ENCODE measurements around the gene CCDC148. TPM values are rescaled to one million over a fixed set of nuclear protein-coding genes. Genes with fewer than 3 reads are reported as not detected.

Gene CCDC148
- total RNA-seq, 1 experiment from 2014 or later = 2.1 TPM

GRCh38 chr2:158182676-158183295 is 273.8 kb downstream of the CCDC148 start:
- no peak for TF ChIP-seq IRF2 (CRISPR knock-in tag; IDR thresholded peaks at IDR 0.05; ENCODE audit: borderline replicate concordance, low read depth)
- TF ChIP-seq TEAD1 (CRISPR knock-in tag; IDR thresholded peaks at IDR 0.05) = no peak
- TF ChIP-seq FOXP1 (CRISPR knock-in tag; IDR thresholded peaks at IDR 0.05; ENCODE audit: borderline replicate concordance) = no peak
- TF ChIP-seq, protein P1, sequence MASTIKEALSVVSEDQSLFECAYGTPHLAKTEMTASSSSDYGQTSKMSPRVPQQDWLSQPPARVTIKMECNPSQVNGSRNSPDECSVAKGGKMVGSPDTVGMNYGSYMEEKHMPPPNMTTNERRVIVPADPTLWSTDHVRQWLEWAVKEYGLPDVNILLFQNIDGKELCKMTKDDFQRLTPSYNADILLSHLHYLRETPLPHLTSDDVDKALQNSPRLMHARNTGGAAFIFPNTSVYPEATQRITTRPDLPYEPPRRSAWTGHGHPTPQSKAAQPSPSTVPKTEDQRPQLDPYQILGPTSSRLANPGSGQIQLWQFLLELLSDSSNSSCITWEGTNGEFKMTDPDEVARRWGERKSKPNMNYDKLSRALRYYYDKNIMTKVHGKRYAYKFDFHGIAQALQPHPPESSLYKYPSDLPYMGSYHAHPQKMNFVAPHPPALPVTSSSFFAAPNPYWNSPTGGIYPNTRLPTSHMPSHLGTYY (CRISPR knock-in tag; IDR thresholded peaks at IDR 0.05) = no peak
- no peak for TF ChIP-seq TEAD4 (CRISPR knock-in tag; IDR thresholded peaks at IDR 0.05)
- TF ChIP-seq TP53 (CRISPR knock-in tag; IDR thresholded peaks at IDR 0.05) = no peak
- no peak for TF ChIP-seq MXD4 (CRISPR knock-in tag; IDR thresholded peaks at IDR 0.05; ENCODE audit: borderline replicate concordance)
- Mint-ChIP-seq H3K27ac (no peak overlapping the region), H3K4me1 (peaks cover 27% of the 10 kb centered on the region), H3K9me3 (no peaks in the 10 kb centered on the region), H3K36me3 (no peaks in the 10 kb centered on the region), H3K27me3 (ENCODE audit: low read depth) (peaks cover 4% of the 10 kb centered on the region; the same call in 1 of the 2 replicates), H3K4me3 (no peak overlapping the region)
- DNase-seq (ENCODE audit: low spot score) = no peak
- POLR2A ChIA-PET = no interaction called here
- ATAC-seq = no peak
- CTCF ChIA-PET = interaction anchor here (0.9 kb wide), 1 partner anchor 562 kb away, joined by 3 read pairs; no protein-coding TSS in a partner anchor

- ChIA-PET CTCF (interaction anchor here (1.7 kb wide), 1 partner anchor 277 kb away, joined by 7 read pairs; no protein-coding TSS in a partner anchor), POLR2A (no interaction called here)
- H3K27me3 Mint-ChIP-seq (ENCODE audit: low read depth) = peaks cover 4% of the 10 kb centered on the region; the same call in 1 of the 2 replicates
- no peak overlapping the region for H3K27ac Mint-ChIP-seq
- H3K4me3 Mint-ChIP-seq = no peak overlapping the region
- H3K4me1 Mint-ChIP-seq = peaks cover 27% of the 10 kb centered on the region
- ATAC-seq (no peak), DNase-seq (ENCODE audit: low spot score) (no peak)
- no peaks in the 10 kb centered on the region for H3K36me3 Mint-ChIP-seq
- no peaks in the 10 kb centered on the region for H3K9me3 Mint-ChIP-seq
- TF ChIP-seq CREB1 (CRISPR knock-in tag; IDR thresholded peaks at IDR 0.05) = no peak
- no peak for TF ChIP-seq JAZF1 (CRISPR knock-in tag; IDR thresholded peaks at IDR 0.05)
- TF ChIP-seq, protein P2, sequence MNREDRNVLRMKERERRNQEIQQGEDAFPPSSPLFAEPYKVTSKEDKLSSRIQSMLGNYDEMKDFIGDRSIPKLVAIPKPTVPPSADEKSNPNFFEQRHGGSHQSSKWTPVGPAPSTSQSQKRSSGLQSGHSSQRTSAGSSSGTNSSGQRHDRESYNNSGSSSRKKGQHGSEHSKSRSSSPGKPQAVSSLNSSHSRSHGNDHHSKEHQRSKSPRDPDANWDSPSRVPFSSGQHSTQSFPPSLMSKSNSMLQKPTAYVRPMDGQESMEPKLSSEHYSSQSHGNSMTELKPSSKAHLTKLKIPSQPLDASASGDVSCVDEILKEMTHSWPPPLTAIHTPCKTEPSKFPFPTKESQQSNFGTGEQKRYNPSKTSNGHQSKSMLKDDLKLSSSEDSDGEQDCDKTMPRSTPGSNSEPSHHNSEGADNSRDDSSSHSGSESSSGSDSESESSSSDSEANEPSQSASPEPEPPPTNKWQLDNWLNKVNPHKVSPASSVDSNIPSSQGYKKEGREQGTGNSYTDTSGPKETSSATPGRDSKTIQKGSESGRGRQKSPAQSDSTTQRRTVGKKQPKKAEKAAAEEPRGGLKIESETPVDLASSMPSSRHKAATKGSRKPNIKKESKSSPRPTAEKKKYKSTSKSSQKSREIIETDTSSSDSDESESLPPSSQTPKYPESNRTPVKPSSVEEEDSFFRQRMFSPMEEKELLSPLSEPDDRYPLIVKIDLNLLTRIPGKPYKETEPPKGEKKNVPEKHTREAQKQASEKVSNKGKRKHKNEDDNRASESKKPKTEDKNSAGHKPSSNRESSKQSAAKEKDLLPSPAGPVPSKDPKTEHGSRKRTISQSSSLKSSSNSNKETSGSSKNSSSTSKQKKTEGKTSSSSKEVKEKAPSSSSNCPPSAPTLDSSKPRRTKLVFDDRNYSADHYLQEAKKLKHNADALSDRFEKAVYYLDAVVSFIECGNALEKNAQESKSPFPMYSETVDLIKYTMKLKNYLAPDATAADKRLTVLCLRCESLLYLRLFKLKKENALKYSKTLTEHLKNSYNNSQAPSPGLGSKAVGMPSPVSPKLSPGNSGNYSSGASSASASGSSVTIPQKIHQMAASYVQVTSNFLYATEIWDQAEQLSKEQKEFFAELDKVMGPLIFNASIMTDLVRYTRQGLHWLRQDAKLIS (CRISPR knock-in tag; IDR thresholded peaks at IDR 0.05; ENCODE audit: borderline replicate concordance) = no peak
- no peak for TF ChIP-seq CBFB (CRISPR knock-in tag; IDR thresholded peaks at IDR 0.05; ENCODE audit: low read depth)
- TF ChIP-seq, protein P3, sequence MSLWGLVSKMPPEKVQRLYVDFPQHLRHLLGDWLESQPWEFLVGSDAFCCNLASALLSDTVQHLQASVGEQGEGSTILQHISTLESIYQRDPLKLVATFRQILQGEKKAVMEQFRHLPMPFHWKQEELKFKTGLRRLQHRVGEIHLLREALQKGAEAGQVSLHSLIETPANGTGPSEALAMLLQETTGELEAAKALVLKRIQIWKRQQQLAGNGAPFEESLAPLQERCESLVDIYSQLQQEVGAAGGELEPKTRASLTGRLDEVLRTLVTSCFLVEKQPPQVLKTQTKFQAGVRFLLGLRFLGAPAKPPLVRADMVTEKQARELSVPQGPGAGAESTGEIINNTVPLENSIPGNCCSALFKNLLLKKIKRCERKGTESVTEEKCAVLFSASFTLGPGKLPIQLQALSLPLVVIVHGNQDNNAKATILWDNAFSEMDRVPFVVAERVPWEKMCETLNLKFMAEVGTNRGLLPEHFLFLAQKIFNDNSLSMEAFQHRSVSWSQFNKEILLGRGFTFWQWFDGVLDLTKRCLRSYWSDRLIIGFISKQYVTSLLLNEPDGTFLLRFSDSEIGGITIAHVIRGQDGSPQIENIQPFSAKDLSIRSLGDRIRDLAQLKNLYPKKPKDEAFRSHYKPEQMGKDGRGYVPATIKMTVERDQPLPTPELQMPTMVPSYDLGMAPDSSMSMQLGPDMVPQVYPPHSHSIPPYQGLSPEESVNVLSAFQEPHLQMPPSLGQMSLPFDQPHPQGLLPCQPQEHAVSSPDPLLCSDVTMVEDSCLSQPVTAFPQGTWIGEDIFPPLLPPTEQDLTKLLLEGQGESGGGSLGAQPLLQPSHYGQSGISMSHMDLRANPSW (CRISPR knock-in tag; conservative IDR thresholded peaks at IDR 0.05; ENCODE audit: low read depth) = no peak
- TF ChIP-seq, protein P4, sequence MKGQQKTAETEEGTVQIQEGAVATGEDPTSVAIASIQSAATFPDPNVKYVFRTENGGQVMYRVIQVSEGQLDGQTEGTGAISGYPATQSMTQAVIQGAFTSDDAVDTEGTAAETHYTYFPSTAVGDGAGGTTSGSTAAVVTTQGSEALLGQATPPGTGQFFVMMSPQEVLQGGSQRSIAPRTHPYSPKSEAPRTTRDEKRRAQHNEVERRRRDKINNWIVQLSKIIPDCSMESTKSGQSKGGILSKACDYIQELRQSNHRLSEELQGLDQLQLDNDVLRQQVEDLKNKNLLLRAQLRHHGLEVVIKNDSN (CRISPR knock-in tag; IDR thresholded peaks at IDR 0.05) = no peak
- TF ChIP-seq, protein P5, sequence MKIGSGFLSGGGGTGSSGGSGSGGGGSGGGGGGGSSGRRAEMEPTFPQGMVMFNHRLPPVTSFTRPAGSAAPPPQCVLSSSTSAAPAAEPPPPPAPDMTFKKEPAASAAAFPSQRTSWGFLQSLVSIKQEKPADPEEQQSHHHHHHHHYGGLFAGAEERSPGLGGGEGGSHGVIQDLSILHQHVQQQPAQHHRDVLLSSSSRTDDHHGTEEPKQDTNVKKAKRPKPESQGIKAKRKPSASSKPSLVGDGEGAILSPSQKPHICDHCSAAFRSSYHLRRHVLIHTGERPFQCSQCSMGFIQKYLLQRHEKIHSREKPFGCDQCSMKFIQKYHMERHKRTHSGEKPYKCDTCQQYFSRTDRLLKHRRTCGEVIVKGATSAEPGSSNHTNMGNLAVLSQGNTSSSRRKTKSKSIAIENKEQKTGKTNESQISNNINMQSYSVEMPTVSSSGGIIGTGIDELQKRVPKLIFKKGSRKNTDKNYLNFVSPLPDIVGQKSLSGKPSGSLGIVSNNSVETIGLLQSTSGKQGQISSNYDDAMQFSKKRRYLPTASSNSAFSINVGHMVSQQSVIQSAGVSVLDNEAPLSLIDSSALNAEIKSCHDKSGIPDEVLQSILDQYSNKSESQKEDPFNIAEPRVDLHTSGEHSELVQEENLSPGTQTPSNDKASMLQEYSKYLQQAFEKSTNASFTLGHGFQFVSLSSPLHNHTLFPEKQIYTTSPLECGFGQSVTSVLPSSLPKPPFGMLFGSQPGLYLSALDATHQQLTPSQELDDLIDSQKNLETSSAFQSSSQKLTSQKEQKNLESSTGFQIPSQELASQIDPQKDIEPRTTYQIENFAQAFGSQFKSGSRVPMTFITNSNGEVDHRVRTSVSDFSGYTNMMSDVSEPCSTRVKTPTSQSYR (CRISPR knock-in tag; IDR thresholded peaks at IDR 0.05) = no peak
- no peak for TF ChIP-seq RORB (CRISPR knock-in tag; IDR thresholded peaks at IDR 0.05)
- TF ChIP-seq, protein P6, sequence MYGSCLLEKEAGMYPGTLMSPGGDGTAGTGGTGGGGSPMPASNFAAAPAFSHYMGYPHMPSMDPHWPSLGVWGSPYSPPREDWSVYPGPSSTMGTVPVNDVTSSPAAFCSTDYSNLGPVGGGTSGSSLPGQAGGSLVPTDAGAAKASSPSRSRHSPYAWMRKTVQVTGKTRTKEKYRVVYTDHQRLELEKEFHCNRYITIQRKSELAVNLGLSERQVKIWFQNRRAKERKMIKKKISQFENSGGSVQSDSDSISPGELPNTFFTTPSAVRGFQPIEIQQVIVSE (CRISPR knock-in tag; IDR thresholded peaks at IDR 0.05; ENCODE audit: borderline replicate concordance) = no peak
- TF ChIP-seq ETV6 (CRISPR knock-in tag; IDR thresholded peaks at IDR 0.05) = no peak
- TF ChIP-seq CTCF (IDR thresholded peaks at IDR 0.05) = no peak
- TF ChIP-seq ZNF416 (CRISPR knock-in tag; IDR thresholded peaks at IDR 0.05) = no peak
- no peak for TF ChIP-seq ZNF138 (CRISPR knock-in tag; conservative IDR thresholded peaks at IDR 0.05)
These were observed 275.4 kb downstream of the CCDC148 start for GRCh38 chr2:158181171-158181570.
